Activated naive CD4-positive, alpha-beta T cell treated with anti-CD3 and anti-CD28 coated beads, Interleukin-2, amount 50 U/mL, for 72 hours (primary cell): ENCODE measurements around the gene HNRNPR. TPM values are rescaled to one million over a fixed set of nuclear protein-coding genes. Genes with fewer than 3 reads are reported as not detected.

Experiments
- ATAC-seq, 2 donors: fragments of 150-1000 bp; cut with Tn5 transposase; 2 replicates each; pipeline ENCODE4 v1.10.0; 2021; ENCODE audit warnings: mild to moderate bottlenecking in 2 of 2, moderate library complexity in 2 of 2
- DNase-seq, 2 donors: peaks; one replicate each; pipeline ENCODE4 v3.0.0; 2021 to 2022; ENCODE audit warnings: low spot score in 2 of 2
- H3K27ac Mint-ChIP-seq, 2 donors: one replicate each; pipeline ENCODE4 v1.8.0; 2022; ENCODE audit warnings: mild to moderate bottlenecking in 2 of 2, mixed read lengths in 2 of 2
- H3K36me3 Mint-ChIP-seq, 2 donors: one replicate each; pipeline ENCODE4 v1.8.0; 2022; ENCODE audit warnings: mixed read lengths in 2 of 2
- H3K9me3 Mint-ChIP-seq, 2 donors: one replicate each; pipeline ENCODE4 v1.8.0; 2022; ENCODE audit warnings: mixed read lengths in 2 of 2
- total RNA-seq, 2 donors: library from RNA; stranded (reverse); gene quantifications; one replicate each; pipeline ENCODE4 v1.2.3, GENCODE V29; 2022

The HNRNPR gene
- total RNA-seq, 2 donors from 2014 or later = 175 to 177 TPM

DNA sequence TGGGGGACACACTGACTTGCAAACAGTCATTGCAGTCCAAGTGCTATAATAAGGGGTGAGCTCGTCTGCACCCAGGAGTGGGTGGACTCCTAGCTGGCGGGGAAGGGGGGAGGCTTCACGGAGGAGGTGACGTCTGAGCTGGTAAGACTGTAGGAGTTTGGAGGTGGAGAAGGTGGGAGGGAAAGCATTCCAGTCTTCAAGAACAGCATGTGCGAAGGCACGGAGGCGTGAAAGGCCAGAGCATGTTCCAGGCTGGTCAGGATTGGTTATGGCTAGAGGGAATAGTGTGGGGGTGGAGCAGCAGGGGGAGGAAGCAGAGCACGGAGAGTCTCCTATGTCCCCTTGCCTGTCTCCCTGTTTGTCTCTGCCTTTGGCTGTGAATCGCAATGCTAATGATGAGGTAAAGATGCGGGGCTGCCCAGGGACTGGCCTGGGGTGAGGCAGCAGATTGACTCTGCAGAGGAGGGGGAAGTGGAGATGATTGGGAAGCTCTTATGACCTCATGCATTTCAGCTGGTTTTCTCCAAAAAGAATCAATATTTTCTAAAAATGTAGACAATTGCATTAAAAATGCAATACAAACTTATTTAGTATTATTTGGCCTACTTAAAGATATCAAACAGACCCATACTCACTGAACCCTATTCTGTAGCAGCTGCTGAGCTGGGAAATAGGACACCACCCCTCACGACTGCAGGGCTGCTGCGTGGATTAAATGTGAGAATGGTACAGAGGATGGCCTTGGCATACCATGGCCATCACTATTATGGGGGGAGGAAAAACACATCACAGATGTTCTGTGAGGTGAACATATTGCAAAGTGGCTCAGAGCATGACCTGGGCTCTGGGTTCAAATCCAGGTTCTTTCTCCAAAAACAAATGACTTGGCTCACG is 28.1 kb upstream of the HNRNPR start:
- Mint-ChIP-seq H3K9me3 (no peaks in the 10 kb centered on the region), H3K27ac (no peak overlapping the region)
- no peak for ATAC-seq

DNA sequence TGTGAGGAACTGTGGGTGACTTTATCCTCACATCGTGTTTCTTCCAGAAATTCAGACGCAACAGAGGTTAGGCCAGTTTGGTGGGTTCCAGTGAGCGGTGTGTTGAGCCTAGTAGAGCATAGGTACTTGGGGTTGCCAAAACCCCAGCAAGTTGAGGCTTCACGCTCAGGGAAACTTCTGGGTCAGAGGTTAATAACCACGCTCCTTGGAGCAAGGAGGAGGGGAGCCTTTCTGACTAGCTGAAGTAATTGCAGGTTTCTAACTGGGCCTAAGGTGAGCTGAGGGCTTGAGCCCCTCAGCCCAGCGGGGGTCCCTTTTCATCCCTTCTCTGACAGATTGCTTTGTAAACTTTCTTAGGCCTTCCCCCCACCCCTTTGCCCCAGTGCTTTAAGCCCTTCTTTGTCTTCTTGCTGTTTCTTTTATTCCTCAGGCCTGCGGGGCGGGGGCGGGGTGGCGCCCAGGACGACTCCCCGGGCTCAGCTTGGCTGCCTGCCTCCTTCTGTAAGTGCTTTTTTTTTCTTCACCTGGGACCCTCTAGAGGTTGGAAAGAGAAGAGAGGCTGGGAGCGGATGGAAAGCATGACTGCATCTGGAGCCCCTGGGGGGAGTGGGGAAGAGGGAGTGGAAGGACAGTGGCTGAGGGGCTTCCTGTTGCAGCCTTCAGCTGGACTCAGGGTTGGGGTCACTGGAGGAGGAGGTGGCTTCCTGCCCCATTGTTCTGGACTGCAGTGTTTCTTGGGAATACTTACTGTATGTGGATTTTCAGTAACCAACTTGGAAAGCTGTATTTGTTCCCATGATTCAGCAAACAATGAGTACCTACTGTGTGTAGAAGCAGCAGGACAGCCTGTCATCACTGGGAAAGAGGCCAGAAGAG is 26.9 kb upstream of the HNRNPR start:
- ATAC-seq = no peak
- no peak overlapping the region for H3K27ac Mint-ChIP-seq

More for the DNA sequence above, 28.1 kb upstream of the HNRNPR start:
- H3K36me3 Mint-ChIP-seq = peaks cover 12 to 13% of the 10 kb centered on the region in 2 donors
- DNase-seq = no peak

DNA sequence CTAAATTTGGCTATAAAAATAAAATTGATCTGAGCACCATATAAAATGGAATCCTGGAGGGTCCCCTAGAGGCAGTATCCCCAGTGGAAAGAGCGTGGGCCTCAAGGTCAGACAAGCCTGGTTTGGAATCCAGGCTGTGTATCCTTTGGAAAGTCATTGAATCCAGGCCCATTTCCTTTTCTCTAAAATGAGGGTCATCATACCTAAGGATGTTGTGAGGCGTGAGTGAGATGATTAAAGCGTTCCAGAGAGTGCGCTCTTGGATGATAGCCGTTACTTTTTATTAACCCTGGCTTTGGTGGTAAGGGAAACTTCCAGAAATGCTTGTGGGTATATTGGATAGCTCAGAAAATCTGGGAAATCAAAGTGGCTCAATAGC is 26.2 kb upstream of the HNRNPR start:
- Mint-ChIP-seq H3K27ac (peak overlapping the region in 1 of 2 donors; percentile 98), H3K36me3 (peaks cover 25 to 30% of the 10 kb centered on the region in 2 donors), H3K9me3 (no peaks in the 10 kb centered on the region)
- ATAC-seq (no peak), DNase-seq (no peak)

More for the DNA sequence above, 26.9 kb upstream of the HNRNPR start:
- H3K9me3 Mint-ChIP-seq = no peaks in the 10 kb centered on the region
- H3K36me3 Mint-ChIP-seq = peaks cover 24 to 26% of the 10 kb centered on the region in 2 donors
- DNase-seq = no peak

DNA sequence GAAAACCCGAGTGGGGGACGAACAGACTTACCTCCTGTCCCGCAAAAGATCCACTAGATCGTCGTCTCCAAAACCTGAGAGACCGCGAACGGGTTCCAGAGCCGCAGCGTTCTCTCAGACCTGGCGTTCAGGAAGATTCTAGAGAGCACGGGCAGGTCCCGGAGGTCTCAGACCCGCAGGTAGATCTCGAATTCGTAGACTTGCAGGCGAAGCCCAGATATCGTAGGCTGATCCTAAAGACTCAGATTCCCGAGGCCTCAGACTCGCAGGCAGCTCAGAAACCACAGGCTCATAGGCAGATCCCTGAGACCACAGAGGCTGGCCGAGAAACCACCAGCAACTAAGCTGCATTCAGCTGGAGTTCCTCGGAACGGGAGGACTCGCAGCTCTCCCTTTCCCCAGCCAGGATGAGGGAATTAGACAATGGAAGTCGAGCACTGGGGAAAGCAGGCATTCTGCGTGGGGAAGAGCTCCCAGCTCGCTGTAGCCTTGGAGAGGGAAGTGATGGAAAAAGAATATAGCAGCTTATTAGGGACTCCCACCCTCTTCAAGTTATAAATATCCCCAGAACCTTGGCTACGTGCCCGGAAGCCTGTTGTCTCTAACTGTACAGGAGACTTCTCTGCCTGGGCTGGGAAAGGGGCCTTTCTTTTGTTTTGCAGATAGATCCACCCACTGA is 25.4 kb upstream of the HNRNPR start, which contains the start of gene ZNF436:
TSS of gene ZNF436 (minus strand) at position 502 of the 679 bp plus-strand sequence. CDS start 1,831 bp downstream, outside the sequence.
- DNase-seq (peak in 1 of 2 donors; percentile 40), ATAC-seq (no peak)
- Mint-ChIP-seq H3K36me3 (peaks cover 29 to 36% of the 10 kb centered on the region in 2 donors), H3K9me3 (no peaks in the 10 kb centered on the region), H3K27ac (peak within 1 kb of the TSS; percentile 88 to 98)

DNA sequence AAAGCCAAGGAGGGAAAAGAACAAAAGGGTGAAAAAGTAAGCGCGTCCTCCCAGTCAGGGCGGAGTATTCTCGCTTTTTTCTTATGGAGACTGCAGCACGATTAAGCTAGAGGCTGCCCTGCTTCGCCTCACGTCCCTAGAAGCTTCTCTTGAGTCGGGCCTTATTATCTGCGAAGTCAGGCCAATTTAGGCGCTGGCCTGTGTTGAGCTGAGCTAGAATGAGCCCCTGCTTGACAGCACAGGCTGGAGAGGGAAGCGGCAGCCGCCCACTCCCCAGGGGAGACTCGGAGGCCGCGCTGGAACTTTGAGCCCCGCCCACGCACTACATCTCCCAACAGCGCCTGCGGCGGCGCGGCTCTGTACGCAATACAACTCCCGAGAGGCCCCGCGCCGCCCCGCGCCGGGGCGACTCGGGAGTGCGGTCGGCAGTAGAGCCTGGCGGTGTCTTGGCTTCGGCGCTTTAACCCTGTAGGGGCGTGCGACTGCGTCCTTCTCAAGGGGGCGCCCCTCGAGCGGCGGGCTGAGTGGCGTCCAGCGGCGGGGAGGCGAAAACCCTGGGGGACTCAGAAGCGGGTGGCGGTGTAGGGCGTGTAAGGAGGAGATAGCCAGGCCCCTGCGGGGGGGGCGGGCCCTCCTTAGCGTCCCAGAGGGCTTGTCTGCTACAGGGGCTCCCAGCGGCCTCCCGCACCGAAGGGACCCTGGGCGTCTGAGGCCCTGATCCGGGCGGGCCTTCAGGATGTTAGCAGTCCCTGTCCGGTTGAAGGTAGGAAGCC is 24.7 kb upstream of the HNRNPR start:
- Mint-ChIP-seq H3K27ac (peak overlapping the region; percentile 88 to 98), H3K9me3 (no peaks in the 10 kb centered on the region), H3K36me3 (peaks cover 32 to 42% of the 10 kb centered on the region in 2 donors)
- ATAC-seq (peak; percentile 76 to 80), DNase-seq (peak; percentile 88 to 89)

DNA sequence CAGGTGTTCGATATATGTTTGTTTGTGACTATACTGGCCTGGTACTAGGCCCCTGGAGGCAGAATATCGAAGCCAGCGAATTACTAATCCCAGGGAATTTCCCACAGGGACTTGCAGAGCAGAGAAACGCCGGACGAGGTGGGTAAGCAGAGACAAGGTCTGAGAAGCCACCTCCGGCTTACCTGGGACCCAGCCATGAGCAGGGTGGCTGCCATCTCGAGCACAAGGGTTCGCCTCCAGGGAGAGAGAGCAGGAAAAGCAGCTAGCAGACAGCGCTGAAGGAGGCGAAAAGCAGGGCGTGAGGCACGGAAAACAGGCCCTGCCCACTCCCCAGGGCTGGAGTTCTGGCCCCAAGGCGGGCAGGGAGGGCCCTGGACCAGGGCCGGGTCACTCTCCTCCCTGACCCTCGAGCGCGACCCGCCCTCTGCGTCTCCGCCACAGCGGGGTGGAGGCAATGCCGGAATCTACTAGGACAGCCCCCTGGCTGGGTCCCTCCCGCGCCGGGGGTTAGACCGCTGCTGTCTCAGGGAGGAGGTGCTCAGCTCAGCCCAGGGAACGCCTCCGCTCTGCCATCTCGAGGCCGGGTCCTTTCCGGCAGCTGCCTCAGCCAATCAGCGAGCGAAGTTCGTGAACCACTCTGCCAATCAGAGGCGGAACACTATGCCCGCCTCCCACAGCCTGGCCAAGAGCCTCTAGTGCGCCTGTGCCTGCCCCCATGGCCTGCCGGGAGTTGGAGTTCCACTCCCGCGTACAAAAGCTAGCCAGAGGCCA is 23.9 kb upstream of the HNRNPR start:
- peak; percentile 95 to 99 for DNase-seq
- peaks cover 2 to 3% of the 10 kb centered on the region in 2 donors for H3K9me3 Mint-ChIP-seq
- peak overlapping the region; percentile 88 to 98 for H3K27ac Mint-ChIP-seq
- peaks cover 40 to 50% of the 10 kb centered on the region in 2 donors for H3K36me3 Mint-ChIP-seq
- ATAC-seq = peak; percentile 94

DNA sequence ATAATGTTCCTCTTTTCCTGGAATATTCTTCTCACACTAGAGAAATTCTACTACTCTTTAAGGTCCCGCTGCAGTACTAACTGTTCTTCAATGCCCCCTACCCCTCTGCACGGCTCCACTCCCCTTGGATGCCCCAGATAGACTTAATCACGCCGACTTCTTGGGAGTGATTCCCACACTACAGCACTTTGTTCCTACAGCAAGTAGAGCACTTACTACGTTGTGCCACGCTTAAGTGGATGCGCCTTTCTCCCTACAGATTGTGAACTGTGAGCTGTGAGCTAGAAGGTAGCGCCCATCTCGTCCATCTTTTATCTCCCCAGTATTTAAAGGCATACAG is 23.3 kb upstream of the HNRNPR start:
- peaks cover 45 to 56% of the 10 kb centered on the region in 2 donors for H3K36me3 Mint-ChIP-seq
- H3K27ac Mint-ChIP-seq = peak overlapping the region; percentile 88 to 98
- DNase-seq (no peak), ATAC-seq (no peak)
- H3K9me3 Mint-ChIP-seq = peaks cover 7 to 8% of the 10 kb centered on the region in 2 donors

DNA sequence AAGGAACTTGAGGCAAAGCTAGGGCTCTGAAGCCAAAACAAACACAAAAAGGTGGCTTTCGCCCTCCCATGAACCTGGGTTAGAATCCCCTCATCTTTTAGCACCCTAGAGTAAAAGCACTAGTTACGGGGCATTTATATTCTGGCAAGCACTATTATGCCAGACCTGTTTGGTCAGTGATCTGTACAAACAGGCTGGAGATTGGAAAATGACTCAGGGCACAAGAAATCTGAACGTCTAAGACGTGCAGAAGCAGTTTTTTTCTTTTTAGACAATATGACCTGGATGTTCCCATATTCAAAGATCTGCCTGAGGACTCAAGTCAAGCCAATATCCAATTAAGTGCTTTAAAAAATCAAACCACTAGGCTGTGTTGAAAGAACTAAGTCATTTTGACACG is 22.5 kb upstream of the HNRNPR start:
- DNase-seq (no peak), ATAC-seq (no peak)
- peaks cover 14% of the 10 kb centered on the region in 2 donors for H3K9me3 Mint-ChIP-seq
- no peak overlapping the region for H3K27ac Mint-ChIP-seq
- H3K36me3 Mint-ChIP-seq = peaks cover 54 to 64% of the 10 kb centered on the region in 2 donors

DNA sequence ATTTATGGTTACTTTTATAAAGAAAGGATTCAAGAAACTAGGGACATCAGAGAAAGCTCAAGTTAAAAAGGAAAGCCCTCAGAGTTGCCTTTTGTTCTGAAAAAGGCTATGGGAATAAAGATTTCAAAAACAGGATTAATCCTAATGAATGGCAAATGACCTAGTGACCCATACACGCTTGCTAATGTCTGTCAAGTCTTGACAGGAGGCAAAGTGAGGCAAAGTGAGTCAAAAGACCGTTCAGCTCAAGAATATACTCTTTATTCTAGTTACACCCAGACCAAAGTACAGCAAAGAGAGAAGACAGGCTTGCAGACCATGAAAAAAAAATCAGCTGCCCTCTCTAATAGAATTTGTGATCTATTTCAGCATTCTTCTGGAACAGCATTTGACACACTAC is 22.1 kb upstream of the HNRNPR start:
- Mint-ChIP-seq H3K9me3 (peaks cover 14 to 17% of the 10 kb centered on the region in 2 donors), H3K27ac (no peak overlapping the region), H3K36me3 (peaks cover 58 to 68% of the 10 kb centered on the region in 2 donors)
- ATAC-seq (no peak), DNase-seq (no peak)

DNA sequence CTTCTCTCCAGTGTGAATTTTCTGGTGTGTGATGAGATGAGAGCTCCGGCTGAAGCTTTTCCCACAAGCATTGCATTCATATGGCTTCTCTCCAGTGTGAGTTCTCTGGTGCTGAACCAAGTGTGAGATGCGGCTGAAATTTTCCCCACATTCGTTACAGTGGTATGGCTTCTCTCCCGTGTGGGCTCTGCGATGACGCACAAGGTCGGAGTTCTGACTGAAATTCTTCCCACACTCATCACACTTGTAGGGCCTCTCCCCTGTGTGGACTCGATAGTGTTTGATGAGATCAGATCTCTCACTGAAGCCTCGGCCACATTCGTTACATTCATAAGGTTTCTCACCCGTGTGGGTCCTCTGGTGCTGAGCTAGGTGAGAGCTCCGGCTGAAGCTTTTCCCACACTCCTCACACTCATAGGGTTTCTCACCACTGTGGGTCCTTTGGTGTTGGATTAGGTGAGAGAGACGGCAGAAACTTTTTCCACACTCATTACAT is 18.2 kb upstream of the HNRNPR start:
- Mint-ChIP-seq H3K36me3 (peaks cover 68 to 85% of the 10 kb centered on the region in 2 donors), H3K27ac (peak overlapping the region in 1 of 2 donors; percentile 65), H3K9me3 (peaks cover 29 to 33% of the 10 kb centered on the region in 2 donors)
- DNase-seq = peak in 1 of 2 donors; percentile 12
- ATAC-seq = peak in 1 of 2 donors; percentile 7

DNA sequence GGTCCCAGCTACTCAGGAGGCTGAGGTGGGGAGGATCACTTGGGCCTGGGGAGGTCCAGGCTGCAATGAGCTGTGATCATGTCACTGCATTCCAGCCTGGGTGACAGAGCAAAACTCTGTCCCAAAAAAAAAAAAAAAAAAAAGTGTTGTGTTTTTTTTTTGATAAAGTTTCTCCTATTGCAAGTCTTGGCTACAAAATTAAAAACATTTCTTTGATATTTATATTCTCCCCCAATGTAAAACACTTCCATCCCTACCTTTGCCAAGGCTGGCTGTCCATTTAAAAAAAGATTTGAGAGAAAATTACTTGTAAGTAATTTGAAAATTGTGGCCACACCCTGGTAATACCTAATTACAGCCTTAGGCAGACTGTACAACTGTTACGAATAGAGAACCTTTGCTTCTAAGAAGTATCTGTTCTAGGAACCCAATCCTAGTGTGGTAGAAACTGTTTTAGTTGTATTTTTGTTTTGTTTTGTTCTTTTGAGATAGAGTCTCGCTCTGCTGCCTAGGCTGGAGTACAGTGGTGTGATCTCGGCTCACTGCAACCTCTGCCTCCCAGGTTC is 14.3 kb upstream of the HNRNPR start:
- DNase-seq (no peak), ATAC-seq (no peak)
- Mint-ChIP-seq H3K27ac (no peak overlapping the region), H3K9me3 (peaks cover 33 to 41% of the 10 kb centered on the region in 2 donors), H3K36me3 (peaks cover 45 to 61% of the 10 kb centered on the region in 2 donors)

DNA sequence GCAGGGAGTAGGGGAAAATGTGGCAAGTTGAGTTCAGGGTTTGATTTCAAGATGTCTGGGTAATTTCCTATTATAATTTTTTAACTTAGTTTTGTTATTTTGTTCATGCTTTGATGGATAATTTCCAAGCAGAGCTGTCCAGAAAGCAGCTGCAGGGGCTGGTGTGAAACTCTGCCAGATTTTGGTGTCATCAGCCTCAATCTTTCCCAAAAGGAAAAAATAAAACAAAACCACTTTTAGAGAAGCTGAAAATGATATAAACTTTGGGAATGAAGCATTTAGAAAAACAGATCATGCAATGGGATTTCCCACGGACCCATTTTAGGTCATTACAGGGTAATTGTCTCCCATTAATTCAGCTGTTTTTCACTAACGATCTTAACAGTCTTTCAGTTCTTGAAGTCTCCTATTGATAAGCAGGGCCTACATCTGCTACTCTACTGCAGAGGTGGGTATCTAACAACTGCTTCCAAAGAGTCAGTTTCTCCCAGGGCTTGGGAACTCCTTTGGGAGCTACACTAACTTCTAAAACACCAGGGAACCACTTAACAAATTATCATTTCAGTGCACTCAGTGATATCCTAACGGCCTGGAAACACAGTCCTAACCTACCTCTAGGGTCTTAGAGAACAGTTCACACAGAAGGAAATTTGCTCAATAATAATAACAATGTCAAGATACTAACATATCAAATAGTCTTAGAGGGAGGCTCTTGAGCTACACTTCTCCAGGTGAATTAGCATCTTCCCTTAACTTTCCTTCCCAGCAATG is 13.2 kb upstream of the HNRNPR start:
- H3K27ac Mint-ChIP-seq = no peak overlapping the region
- ATAC-seq (no peak), DNase-seq (no peak)
- H3K9me3 Mint-ChIP-seq = peaks cover 24 to 31% of the 10 kb centered on the region in 2 donors
- H3K36me3 Mint-ChIP-seq = peaks cover 34 to 51% of the 10 kb centered on the region in 2 donors

DNA sequence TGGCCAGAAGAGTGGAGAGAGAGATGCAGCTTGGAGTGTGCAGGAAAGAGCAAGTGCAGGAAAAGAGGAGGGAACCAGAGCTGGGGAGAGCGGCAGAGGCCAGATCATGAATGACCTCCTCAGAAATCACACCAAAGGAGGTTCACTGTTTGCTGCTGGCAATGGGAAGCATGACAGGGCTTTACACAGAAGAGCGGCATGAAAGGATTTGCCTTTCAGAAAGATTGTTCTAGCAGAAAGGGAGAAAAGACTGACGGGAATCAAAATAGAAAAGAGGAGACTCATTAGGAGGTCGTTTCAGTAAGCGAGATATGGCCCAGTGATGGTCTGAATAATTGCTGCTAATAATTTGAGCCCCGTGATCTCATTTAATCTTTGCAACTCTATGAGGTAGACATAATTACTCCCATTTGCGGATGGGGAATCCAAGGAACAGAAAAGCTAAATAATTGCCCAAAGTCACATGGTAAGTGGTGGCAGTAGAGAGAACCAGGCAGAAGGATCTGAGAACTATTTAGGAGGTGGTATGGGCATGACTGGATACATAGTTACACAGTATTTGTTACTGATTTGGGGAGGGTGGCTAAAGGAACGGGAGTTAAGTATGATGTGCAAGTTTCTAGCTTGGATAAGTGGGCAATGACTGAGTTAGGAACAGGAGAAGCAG is 12.5 kb upstream of the HNRNPR start:
- Mint-ChIP-seq H3K27ac (no peak overlapping the region), H3K36me3 (peaks cover 27 to 44% of the 10 kb centered on the region in 2 donors), H3K9me3 (peaks cover 19 to 26% of the 10 kb centered on the region in 2 donors)
- DNase-seq (no peak), ATAC-seq (no peak)
